Measurements from ENCODE around the gene SORL1. TPM values are rescaled to one million over a fixed set of nuclear protein-coding genes. Genes with fewer than 3 reads are reported as not detected.

SORL1 gene
- total RNA-seq, 2 experiments from 2014 or later, result 115 to 116 TPM

DNA sequence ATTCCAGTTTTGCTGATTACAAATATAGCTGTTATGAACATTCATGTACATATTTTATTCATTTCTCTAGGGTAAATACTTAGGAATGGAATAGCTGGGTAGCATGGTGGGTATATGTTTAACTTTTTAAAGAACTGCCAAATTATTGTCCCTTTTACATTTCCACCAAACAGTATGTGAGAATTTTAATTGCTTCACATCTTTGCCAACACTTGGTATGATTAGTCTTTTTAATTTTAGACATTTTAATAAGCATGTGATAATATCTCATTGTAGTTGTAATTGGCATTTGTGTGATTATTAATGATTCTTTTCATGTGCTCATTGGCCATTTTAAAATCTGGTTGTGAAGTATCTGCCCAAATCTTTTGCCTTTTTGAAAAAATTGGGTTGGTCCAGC lies 73.3 kb downstream of the SORL1 start:
- peaks cover 28% of the 10 kb centered on the region for H3K9me3 Mint-ChIP-seq
- ChIA-PET CTCF (no interaction called here), POLR2A (no interaction called here)
- no peak overlapping the region for H3K27ac Mint-ChIP-seq
- no peak overlapping the region for H3K4me3 Mint-ChIP-seq
- H3K4me1 Mint-ChIP-seq, result peaks cover 15% of the 10 kb centered on the region
- no peaks in the 10 kb centered on the region for H3K27me3 Mint-ChIP-seq
- DNase-seq, result no peak
- H3K36me3 Mint-ChIP-seq (ENCODE audit: low read depth), result peaks cover 86% of the 10 kb centered on the region

DNA sequence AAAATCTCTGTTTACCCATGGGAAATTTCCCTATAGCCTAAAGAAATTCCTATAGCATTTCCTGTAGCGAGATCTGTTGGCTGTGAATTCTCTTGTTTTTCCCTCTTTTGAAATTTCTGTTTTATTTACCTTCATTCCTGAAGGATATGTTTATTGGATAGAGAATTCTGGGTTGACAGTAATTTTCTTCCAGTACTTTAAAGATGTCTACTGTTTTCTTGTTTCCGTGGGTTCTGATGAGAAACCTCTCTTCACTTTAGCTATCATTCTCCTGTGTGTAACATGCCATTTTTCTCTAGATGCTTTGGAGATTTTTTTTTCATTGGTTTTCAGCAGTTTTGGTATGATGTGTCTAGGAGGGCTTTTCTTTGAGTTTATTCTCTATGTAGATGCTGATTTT lies 78.1 kb downstream of the SORL1 start:
- Mint-ChIP-seq H3K36me3 (ENCODE audit: low read depth) (peaks cover 87% of the 10 kb centered on the region), H3K27ac (no peak overlapping the region)
- CTCF ChIA-PET, result no interaction called here

DNA sequence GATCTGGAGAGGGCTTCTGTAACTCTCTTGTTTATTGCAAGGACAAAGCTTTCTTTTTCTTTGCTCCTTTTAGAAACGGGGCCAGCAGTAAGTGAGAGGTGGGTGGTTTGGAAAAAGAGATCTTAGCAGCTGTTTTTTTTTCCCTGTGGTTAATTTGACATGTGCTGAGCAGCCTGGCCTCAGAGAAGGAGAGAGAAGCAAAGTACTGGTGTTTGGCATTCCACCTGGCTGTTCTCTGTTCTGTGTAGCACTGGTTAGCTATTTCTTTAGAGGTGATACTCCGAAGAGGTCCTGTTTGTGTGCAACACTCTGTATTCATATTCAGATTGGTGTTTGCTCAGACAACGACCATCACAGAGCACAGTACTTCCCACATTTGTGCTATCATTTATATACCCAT lies 81.5 kb downstream of the SORL1 start:
- peaks cover 83% of the 10 kb centered on the region for H3K36me3 Mint-ChIP-seq (ENCODE audit: low read depth)
- H3K9me3 Mint-ChIP-seq, result peaks cover 12% of the 10 kb centered on the region
- no peak for DNase-seq
- no peaks in the 10 kb centered on the region for H3K27me3 Mint-ChIP-seq
- no peak overlapping the region for H3K27ac Mint-ChIP-seq
- CTCF ChIA-PET, result no interaction called here
- no peak overlapping the region for H3K4me3 Mint-ChIP-seq
- POLR2A ChIA-PET, result no interaction called here
- H3K4me1 Mint-ChIP-seq, result peaks cover 24% of the 10 kb centered on the region

More for the DNA sequence above, 78.1 kb downstream of the SORL1 start:
- Mint-ChIP-seq H3K4me1 (peaks cover 4% of the 10 kb centered on the region), H3K27me3 (no peaks in the 10 kb centered on the region), H3K9me3 (peaks cover 23% of the 10 kb centered on the region), H3K4me3 (no peak overlapping the region)
- POLR2A ChIA-PET, result interaction anchor here (1.0 kb wide), 1 partner anchor 18 kb away, joined by 3 read pairs; no protein-coding TSS in a partner anchor
- no peak for DNase-seq

DNA sequence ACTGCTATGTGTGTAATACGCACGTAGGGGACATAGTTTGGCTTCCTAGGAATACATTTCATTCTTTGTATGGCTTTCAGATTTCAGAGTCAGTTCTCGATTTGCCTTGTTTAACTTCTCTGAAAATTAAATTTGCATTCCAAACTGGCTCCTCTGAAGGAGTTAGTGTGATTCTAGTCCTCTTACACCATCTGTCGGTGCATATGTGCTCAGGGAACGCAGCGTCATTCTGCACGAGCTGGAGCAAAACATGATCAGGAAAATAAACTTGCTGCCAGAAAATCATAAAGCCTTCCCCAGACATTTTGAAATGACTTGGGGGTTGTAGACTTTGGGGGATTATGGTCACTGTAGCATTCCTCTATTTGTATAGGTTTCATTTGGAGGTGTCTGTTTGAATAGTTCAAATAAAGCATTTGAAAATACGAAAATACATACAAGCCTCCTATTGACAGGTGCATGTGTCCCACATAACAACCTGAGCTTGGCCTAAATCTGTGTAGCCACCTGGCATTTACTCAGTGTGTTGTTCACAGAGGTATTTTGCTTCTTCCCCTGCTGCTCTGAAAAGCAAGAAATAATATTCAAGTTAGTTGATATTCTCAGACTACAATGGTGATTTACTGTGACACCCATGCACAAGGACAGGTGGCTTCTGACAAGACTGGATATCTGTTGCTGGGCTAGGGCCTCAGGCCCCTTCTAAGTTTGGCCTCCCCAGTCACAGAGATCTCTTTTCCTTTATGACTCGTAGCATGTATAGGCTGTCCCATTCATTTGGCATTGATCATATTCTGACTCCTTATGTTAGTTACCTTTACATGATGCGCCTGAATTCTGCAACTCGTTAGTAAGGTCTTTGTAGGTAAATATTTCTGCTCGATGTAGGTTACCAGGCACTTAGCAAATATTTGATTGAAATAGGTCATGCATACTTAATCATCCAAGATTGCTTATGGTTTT lies 82.3 kb downstream of the SORL1 start:
- CTCF ChIA-PET, result no interaction called here
- DNase-seq, result no peak
- Mint-ChIP-seq H3K36me3 (ENCODE audit: low read depth) (peaks cover 79% of the 10 kb centered on the region), H3K4me3 (no peak overlapping the region), H3K4me1 (peaks cover 30% of the 10 kb centered on the region), H3K27me3 (no peaks in the 10 kb centered on the region), H3K27ac (no peak overlapping the region), H3K9me3 (peaks cover 10% of the 10 kb centered on the region)
- POLR2A ChIA-PET, result no interaction called here

DNA sequence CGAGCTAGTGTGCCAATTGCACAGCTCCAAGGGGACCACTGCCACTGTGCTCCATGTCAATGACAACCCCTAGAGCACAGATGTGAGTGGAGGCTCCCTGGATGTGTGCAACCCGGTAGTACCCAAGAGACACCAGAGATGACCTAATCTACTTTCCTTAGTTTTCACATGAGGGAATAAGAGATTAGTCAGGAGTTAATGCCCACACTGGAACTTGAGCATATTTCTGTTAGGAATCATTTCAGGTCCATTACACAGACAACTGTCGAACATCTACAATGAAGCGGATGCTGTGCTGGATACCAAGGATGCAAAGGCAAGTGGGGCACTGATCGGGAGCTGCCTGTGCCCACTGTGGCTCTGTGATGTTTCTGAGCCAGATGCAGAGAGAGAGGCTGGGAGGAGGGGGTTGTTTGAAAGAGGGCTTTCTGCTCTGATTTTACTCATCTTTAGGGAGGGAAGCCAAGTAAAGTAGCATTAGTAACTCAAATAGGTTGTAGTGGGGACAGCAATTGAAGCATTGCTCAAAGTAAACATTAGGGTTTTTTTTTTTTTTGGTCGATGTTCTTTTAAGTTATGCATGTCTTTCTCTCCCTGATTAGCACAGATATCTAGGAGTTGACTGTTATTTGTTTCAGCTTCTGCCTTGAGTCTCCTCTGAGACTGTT lies 83.1 kb downstream of the SORL1 start:
- H3K36me3 Mint-ChIP-seq (ENCODE audit: low read depth), result peaks cover 77% of the 10 kb centered on the region
- peaks cover 5% of the 10 kb centered on the region for H3K9me3 Mint-ChIP-seq
- peaks cover 38% of the 10 kb centered on the region for H3K4me1 Mint-ChIP-seq
- POLR2A ChIA-PET, result no interaction called here
- no peak overlapping the region for H3K27ac Mint-ChIP-seq
- CTCF ChIA-PET, result no interaction called here
- DNase-seq, result no peak
- no peaks in the 10 kb centered on the region for H3K27me3 Mint-ChIP-seq
- H3K4me3 Mint-ChIP-seq, result no peak overlapping the region

DNA sequence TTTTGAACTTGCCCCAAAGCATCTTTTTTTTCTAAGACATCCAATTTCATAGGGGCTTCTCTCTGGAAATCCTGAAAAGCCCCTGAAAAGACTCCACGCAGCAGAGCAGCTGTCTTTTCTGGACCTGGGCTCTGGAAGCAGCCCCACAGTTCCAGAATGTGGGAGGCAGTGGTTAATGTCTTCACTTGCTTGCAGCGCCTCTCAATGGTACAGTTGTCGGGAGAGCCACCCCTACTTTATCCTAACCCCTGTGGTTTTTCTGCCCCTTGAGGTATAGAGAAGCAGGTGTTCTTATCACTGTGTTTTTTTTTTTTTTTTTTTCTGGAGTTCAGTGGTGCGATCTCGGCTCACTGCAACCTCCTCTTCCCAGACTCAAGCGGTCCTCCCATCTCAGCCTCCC lies 84.0 kb downstream of the SORL1 start:
- Mint-ChIP-seq H3K27ac (no peak overlapping the region), H3K27me3 (no peaks in the 10 kb centered on the region), H3K9me3 (no peaks in the 10 kb centered on the region), H3K36me3 (ENCODE audit: low read depth) (peaks cover 77% of the 10 kb centered on the region), H3K4me3 (no peak overlapping the region), H3K4me1 (peaks cover 46% of the 10 kb centered on the region)
- no peak for DNase-seq
- ChIA-PET POLR2A (no interaction called here), CTCF (no interaction called here)

DNA sequence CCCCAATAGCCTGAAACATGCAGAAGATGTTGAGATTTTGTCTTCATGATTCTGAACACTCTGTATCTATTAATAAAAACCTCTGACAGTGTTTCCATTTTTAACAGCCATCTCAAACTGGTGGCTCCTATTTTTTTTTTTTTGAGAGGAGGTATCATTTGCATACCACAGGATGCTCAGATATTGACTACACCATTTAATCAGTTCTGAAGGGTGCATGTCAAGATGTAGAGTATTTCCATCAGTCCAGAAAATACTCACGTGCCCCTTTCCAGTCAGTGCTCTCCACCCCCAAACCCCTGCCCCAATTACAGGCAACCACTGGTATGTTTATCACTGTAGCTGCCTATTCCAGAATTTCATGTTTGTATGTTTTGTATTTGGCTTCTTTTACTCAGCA lies 85.9 kb downstream of the SORL1 start:
- no peaks in the 10 kb centered on the region for H3K9me3 Mint-ChIP-seq
- no peaks in the 10 kb centered on the region for H3K27me3 Mint-ChIP-seq
- H3K4me3 Mint-ChIP-seq, result no peak overlapping the region
- peak overlapping the region; percentile 33 for H3K27ac Mint-ChIP-seq
- CTCF ChIA-PET, result no interaction called here
- POLR2A ChIA-PET, result interaction anchor here (0.7 to 1.4 kb wide), 3 partner anchors 19 to 87 kb away, joined by 3 to 4 read pairs (median 4); no protein-coding TSS in a partner anchor
- H3K36me3 Mint-ChIP-seq (ENCODE audit: low read depth), result peaks cover 72% of the 10 kb centered on the region
- peaks cover 51% of the 10 kb centered on the region for H3K4me1 Mint-ChIP-seq
- no peak for DNase-seq

DNA sequence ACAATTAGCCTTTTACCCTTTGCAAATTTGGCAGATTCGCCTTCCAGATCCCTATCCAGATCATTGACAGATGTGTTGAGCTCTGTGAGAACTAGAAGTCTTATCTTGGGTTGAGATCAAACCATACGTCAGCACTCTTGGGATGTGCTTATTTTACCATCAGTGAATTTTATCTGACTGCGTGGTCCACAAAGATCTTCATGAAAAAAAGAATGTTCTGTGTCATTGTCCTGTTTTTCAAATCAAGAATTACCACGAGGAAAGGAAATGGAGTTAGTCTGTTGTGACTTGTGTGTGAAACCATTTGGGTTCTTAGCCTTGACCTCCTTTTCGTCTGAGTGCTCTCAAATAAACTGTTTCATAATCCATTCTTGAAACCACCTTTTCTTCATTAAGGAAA lies 86.9 kb downstream of the SORL1 start:
- Mint-ChIP-seq H3K27me3 (no peaks in the 10 kb centered on the region), H3K9me3 (no peaks in the 10 kb centered on the region), H3K27ac (no peak overlapping the region), H3K4me3 (no peak overlapping the region), H3K4me1 (peaks cover 47% of the 10 kb centered on the region), H3K36me3 (ENCODE audit: low read depth) (peaks cover 74% of the 10 kb centered on the region)
- DNase-seq, result no peak
- POLR2A ChIA-PET, result interaction anchor here (1.2 to 1.4 kb wide), 2 partner anchors 18 to 88 kb away, joined by 4 read pairs; no protein-coding TSS in a partner anchor
- CTCF ChIA-PET, result no interaction called here

DNA sequence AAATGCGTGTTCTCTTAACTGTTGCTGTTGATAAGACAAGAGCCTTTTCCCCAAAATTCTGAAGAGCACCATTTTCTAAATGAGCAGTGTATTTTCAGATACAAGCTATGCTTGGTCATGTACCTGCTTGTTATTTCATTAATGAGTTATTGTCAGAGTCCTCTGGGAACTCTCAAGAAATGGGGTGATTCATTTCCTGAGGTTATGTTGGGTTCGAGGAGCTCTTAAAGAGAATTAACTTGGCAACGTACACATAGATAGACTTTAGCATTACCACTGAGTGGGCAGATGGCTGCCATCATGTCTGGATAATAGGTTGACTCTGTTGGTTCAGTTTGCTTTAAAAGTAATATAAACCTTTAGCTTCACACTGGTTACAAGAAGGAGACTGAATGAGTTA lies 88.5 kb downstream of the SORL1 start:
- DNase-seq, result no peak
- Mint-ChIP-seq H3K27ac (no peak overlapping the region), H3K27me3 (no peaks in the 10 kb centered on the region), H3K4me3 (no peak overlapping the region), H3K9me3 (no peaks in the 10 kb centered on the region), H3K36me3 (ENCODE audit: low read depth) (peaks cover 74% of the 10 kb centered on the region), H3K4me1 (peaks cover 63% of the 10 kb centered on the region)
- POLR2A ChIA-PET, result no interaction called here
- CTCF ChIA-PET, result no interaction called here

DNA sequence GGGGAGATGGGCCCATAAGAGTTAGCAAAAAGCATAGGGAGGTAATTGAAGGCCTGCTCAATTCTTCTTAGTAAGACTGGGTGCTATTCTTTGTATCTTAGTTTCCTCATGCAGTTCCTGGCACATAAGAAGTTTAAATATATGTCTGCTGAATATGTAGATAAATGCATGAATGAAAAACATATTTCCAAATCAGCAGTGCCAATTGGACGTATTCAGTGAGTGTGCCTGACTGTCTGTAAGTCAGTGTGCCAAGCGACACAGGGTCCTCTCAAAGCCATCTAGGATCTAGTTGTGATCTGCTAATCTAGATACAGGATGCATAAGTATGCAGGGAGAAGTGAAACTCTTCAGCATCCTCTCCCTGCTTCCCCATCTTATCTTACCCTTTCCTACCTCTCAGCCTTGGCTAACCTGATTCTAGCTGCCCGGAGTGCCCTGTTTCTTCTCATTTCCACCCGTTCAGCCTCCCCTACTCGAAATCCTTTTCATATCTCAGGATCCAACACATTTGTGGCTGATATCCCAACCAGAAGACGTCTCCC lies 91.8 kb downstream of the SORL1 start:
- no peak for DNase-seq
- POLR2A ChIA-PET, result no interaction called here
- no peak overlapping the region for H3K4me3 Mint-ChIP-seq

DNA sequence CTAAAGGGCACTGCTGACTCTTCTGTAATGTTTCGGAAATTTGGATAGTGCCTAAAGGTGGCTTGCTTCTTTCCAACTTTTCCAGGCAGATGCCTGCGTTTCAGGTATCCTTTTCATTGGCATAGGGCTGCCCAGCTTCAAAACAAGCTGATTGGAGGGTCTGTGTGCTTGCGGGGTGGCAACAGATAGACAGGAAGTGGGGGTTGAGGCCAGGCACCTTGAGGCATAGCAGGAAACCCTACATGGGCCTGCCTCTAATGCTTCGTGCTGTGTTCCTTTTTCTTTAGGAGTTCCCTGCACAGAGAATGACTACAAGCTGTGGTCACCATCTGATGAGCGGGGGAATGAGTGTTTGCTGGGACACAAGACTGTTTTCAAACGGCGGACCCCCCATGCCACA lies 92.8 kb downstream of the SORL1 start:
- POLR2A ChIA-PET, result no interaction called here

More for the DNA sequence above, 91.8 kb downstream of the SORL1 start:
- Mint-ChIP-seq H3K4me1 (peaks cover 48% of the 10 kb centered on the region), H3K27me3 (no peaks in the 10 kb centered on the region), H3K36me3 (ENCODE audit: low read depth) (peaks cover 80% of the 10 kb centered on the region), H3K27ac (peak overlapping the region; percentile 16), H3K9me3 (no peaks in the 10 kb centered on the region)
- CTCF ChIA-PET, result no interaction called here

DNA sequence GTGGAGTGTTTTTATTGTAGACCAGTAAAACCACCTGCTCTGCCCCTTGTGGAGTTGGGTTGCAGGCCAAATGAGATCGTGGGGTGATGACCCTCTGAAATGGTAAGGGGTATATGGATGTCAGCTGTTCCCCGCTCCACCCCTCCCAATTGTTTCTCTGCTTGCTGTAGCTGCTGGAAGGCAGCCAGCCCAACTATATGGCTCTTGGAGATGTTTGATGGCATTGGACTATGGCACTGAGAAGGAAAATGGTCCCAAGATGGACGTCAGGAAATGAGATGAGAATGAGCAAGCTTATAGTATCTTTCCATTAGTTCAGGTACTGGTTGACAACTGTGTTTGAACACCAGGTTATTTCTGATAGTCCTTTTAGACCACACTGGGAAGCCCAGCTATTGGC lies 95.5 kb downstream of the SORL1 start:
- Mint-ChIP-seq H3K4me3 (no peak overlapping the region), H3K27ac (no peak overlapping the region), H3K36me3 (ENCODE audit: low read depth) (peaks cover 72% of the 10 kb centered on the region), H3K4me1 (peaks cover 25% of the 10 kb centered on the region), H3K9me3 (no peaks in the 10 kb centered on the region), H3K27me3 (no peaks in the 10 kb centered on the region)
- no peak for DNase-seq
- CTCF ChIA-PET, result interaction anchor here (0.7 to 1.6 kb wide), 2 partner anchors 9 to 301 kb away, joined by 4 read pairs; no protein-coding TSS in a partner anchor
- POLR2A ChIA-PET, result no interaction called here

More for the DNA sequence above, 92.8 kb downstream of the SORL1 start:
- peak; percentile 38 for DNase-seq
- Mint-ChIP-seq H3K9me3 (no peaks in the 10 kb centered on the region), H3K36me3 (ENCODE audit: low read depth) (peaks cover 75% of the 10 kb centered on the region), H3K4me3 (no peak overlapping the region), H3K27ac (peak overlapping the region; percentile 28), H3K4me1 (peaks cover 38% of the 10 kb centered on the region), H3K27me3 (no peaks in the 10 kb centered on the region)
- CTCF ChIA-PET, result interaction anchor here (1.3 kb wide), 1 partner anchor 47 kb away, joined by 3 read pairs; no protein-coding TSS in a partner anchor

Measured in activated CD4-positive, alpha-beta memory T cell treated with anti-CD3 and anti-CD28 coated beads, Interleukin-2, amount 10 ng/mL, durations not matched to agents 7 days and 5 days (primary cell).